Measurements from ENCODE around the gene ZCWPW1. TPM values are rescaled to one million over a fixed set of nuclear protein-coding genes. Genes with fewer than 3 reads are reported as not detected.

Gene ZCWPW1
- total and polyA plus RNA-seq, 2 of the 13 experiments (the other 11 are each of a cell fraction or from before 2014, with no cell fraction given) = 2.4 to 2.5 TPM

- TF ChIP-seq, protein P1, sequence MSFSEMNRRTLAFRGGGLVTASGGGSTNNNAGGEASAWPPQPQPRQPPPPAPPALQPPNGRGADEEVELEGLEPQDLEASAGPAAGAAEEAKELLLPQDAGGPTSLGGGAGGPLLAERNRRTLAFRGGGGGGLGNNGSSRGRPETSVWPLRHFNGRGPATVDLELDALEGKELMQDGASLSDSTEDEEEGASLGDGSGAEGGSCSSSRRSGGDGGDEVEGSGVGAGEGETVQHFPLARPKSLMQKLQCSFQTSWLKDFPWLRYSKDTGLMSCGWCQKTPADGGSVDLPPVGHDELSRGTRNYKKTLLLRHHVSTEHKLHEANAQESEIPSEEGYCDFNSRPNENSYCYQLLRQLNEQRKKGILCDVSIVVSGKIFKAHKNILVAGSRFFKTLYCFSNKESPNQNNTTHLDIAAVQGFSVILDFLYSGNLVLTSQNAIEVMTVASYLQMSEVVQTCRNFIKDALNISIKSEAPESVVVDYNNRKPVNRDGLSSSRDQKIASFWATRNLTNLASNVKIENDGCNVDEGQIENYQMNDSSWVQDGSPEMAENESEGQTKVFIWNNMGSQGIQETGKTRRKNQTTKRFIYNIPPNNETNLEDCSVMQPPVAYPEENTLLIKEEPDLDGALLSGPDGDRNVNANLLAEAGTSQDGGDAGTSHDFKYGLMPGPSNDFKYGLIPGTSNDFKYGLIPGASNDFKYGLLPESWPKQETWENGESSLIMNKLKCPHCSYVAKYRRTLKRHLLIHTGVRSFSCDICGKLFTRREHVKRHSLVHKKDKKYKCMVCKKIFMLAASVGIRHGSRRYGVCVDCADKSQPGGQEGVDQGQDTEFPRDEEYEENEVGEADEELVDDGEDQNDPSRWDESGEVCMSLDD (CRISPR knock-in tag; IDR thresholded peaks at IDR 0.05; ENCODE audit: borderline replicate concordance) = peak; percentile 44; the same call in 1 of the 2 replicates
- TF ChIP-seq RARA (CRISPR knock-in tag; IDR thresholded peaks at IDR 0.05) (no peak), IRF2 (CRISPR knock-in tag; IDR thresholded peaks at IDR 0.05) (0 out of 2 replicates have a peak, but pooled peaks have one; percentile 9), FLYWCH1 (CRISPR knock-in tag; IDR thresholded peaks at IDR 0.05) (0 out of 2 replicates have a peak, but pooled peaks have one; percentile 8), KLF13 (CRISPR knock-in tag; IDR thresholded peaks at IDR 0.05) (0 out of 2 replicates have a peak, but pooled peaks have one; percentile 72), PAX8 (CRISPR knock-in tag; IDR thresholded peaks at IDR 0.05; ENCODE audit: borderline replicate concordance) (no peak), CTCF (CRISPR knock-in tag; IDR thresholded peaks at IDR 0.05) (0 out of 2 replicates have a peak, but pooled peaks have one; percentile 2), TSC22D2 (CRISPR knock-in tag; IDR thresholded peaks at IDR 0.05; ENCODE audit: borderline replicate concordance) (peak; percentile 17; the same call in 1 of the 2 replicates), FOXK1 (CRISPR knock-in tag; IDR thresholded peaks at IDR 0.05; ENCODE audit: borderline replicate concordance, low read depth) (no peak), ZBTB1 (CRISPR knock-in tag; IDR thresholded peaks at IDR 0.05; ENCODE audit: borderline replicate concordance) (0 out of 2 replicates have a peak, but pooled peaks have one; percentile 41), NCOA5 (CRISPR knock-in tag; IDR thresholded peaks at IDR 0.05) (no peak), AGO1 (IDR thresholded peaks at IDR 0.05; ENCODE audit: low read depth, low read length, poor library complexity, severe bottlenecking) (peak; percentile 95), ZNF547 (CRISPR knock-in tag; IDR thresholded peaks at IDR 0.05) (0 out of 2 replicates have a peak, but pooled peaks have one; percentile 46), MEIS1 (CRISPR knock-in tag; IDR thresholded peaks at IDR 0.05; ENCODE audit: borderline replicate concordance) (0 out of 2 replicates have a peak, but pooled peaks have one; percentile 26)
- TF ChIP-seq, protein P2, sequence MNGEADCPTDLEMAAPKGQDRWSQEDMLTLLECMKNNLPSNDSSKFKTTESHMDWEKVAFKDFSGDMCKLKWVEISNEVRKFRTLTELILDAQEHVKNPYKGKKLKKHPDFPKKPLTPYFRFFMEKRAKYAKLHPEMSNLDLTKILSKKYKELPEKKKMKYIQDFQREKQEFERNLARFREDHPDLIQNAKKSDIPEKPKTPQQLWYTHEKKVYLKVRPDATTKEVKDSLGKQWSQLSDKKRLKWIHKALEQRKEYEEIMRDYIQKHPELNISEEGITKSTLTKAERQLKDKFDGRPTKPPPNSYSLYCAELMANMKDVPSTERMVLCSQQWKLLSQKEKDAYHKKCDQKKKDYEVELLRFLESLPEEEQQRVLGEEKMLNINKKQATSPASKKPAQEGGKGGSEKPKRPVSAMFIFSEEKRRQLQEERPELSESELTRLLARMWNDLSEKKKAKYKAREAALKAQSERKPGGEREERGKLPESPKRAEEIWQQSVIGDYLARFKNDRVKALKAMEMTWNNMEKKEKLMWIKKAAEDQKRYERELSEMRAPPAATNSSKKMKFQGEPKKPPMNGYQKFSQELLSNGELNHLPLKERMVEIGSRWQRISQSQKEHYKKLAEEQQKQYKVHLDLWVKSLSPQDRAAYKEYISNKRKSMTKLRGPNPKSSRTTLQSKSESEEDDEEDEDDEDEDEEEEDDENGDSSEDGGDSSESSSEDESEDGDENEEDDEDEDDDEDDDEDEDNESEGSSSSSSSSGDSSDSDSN (CRISPR knock-in tag; IDR thresholded peaks at IDR 0.05) = peak; percentile 86; the same call in 1 of the 2 replicates
- TF ChIP-seq, protein P3, sequence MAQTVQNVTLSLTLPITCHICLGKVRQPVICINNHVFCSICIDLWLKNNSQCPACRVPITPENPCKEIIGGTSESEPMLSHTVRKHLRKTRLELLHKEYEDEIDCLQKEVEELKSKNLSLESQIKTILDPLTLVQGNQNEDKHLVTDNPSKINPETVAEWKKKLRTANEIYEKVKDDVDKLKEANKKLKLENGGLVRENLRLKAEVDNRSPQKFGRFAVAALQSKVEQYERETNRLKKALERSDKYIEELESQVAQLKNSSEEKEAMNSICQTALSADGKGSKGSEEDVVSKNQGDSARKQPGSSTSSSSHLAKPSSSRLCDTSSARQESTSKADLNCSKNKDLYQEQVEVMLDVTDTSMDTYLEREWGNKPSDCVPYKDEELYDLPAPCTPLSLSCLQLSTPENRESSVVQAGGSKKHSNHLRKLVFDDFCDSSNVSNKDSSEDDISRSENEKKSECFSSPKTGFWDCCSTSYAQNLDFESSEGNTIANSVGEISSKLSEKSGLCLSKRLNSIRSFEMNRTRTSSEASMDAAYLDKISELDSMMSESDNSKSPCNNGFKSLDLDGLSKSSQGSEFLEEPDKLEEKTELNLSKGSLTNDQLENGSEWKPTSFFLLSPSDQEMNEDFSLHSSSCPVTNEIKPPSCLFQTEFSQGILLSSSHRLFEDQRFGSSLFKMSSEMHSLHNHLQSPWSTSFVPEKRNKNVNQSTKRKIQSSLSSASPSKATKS (CRISPR knock-in tag; IDR thresholded peaks at IDR 0.05) = no peak
Measured at GRCh38 chr7:100435401-100436304, 7.2 kb upstream of the ZCWPW1 start (continued).

Measured in HepG2 (cell line).